ENCODE measurements around the gene SH3RF2.

DNA sequence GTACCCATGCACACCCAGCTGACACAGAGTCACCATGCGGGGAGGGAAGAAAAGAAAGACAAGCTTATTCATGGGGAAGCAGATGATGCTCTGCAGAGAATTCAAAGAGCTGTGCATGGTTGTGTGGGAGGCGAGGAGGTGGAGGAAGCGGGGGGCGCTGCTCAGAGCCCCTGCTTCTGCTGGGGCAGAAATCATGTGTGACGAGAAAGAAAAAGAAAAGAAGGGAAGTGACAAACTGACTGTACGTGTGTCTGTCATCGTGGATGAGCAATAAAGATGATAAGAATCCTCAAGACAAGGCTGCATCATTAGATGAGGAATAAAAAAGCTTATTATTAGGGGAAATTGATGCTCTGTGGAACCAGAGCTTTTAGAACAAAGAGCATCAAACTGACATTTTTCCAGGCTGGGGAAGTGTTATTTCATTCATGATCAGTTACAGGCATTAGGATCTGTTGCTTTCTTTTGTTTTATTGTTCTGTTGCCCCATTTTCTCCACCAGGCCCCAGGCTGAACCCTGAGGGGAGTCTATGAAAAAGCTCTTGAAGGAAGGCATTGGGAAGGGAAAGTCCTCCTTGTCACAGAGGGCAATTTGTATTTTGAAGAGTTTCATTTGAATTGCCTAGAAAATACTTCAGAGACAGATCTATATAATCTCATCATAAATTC is 20.3 kb upstream of the SH3RF2 start:
- TF ChIP-seq, protein P1, sequence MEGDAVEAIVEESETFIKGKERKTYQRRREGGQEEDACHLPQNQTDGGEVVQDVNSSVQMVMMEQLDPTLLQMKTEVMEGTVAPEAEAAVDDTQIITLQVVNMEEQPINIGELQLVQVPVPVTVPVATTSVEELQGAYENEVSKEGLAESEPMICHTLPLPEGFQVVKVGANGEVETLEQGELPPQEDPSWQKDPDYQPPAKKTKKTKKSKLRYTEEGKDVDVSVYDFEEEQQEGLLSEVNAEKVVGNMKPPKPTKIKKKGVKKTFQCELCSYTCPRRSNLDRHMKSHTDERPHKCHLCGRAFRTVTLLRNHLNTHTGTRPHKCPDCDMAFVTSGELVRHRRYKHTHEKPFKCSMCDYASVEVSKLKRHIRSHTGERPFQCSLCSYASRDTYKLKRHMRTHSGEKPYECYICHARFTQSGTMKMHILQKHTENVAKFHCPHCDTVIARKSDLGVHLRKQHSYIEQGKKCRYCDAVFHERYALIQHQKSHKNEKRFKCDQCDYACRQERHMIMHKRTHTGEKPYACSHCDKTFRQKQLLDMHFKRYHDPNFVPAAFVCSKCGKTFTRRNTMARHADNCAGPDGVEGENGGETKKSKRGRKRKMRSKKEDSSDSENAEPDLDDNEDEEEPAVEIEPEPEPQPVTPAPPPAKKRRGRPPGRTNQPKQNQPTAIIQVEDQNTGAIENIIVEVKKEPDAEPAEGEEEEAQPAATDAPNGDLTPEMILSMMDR (conservative IDR thresholded peaks at IDR 0.05 in 1 of 2, IDR thresholded peaks at IDR 0.05 in 1 of 2; ENCODE audit: extremely low read depth in 1 of 2, insufficient read depth in 1 of 2, low read depth in 1 of 2, low read length in 2 of 2): no peak
- no peak for TF ChIP-seq EZH2 (IDR thresholded peaks at IDR 0.05; ENCODE audit: borderline replicate concordance, low read length)
